GM12864 (cell line): Measurements from ENCODE around the gene VSIG8.

Source experiments
- DNase-seq: peaks from one replicate; pipeline ENCODE4 v3.0.0-alpha.2; 2011; ENCODE audit warnings: low read depth
- H3K4me3 ChIP-seq: 2 replicates; pipeline ENCODE4 v1.5.1; 2011; ENCODE audit warnings: mild to moderate bottlenecking, low read depth, low read length, control low read depth
- CTCF ChIP-seq: IDR thresholded peaks from 2 replicates; pipeline ENCODE4 v1.5.1; 2011; ENCODE audit warnings: low read depth, mild to moderate bottlenecking, moderate library complexity, low read length, control low read depth, inconsistent platforms; ENCODE audit errors: missing control alignments

VSIG8 gene

DNA sequence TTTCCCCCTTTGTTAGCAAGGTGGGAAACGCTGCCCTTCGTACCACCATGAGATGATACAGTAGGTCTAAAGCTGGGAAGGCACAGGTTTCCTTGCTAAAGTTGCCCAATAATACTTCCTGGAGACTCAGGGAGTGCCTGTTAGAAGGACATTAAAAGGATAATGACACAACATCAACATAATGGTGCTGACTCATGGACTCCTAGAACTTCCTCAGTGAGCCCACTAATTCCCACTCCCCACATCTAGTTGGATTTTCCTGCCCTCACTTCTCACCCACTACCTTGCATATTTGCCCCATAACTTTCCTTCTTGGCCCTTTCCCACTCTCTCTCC lies 20.0 kb upstream of the VSIG8 start:
- DNase-seq, result no peak
- H3K4me3 ChIP-seq, result no peak overlapping the region
- TF ChIP-seq CTCF, result no peak

GRCh38 chr1:159881622-159882526 lies 19.4 kb upstream of the VSIG8 start:
- no peak for TF ChIP-seq CTCF
- no peak for DNase-seq
- H3K4me3 ChIP-seq, result no peak overlapping the region

GRCh38 chr1:159880430-159880829 lies 18.0 kb upstream of the VSIG8 start:
- DNase-seq, result no peak
- H3K4me3 ChIP-seq, result no peak overlapping the region
- no peak for TF ChIP-seq CTCF

- no peak for TF ChIP-seq CTCF
- DNase-seq, result no peak
- H3K4me3 ChIP-seq, result no peak overlapping the region
Observed at GRCh38 chr1:159879977-159880376, 17.5 kb upstream of the VSIG8 start.

GRCh38 chr1:159879136-159879535 lies 16.7 kb upstream of the VSIG8 start:
- TF ChIP-seq CTCF, result no peak
- no peak for DNase-seq
- H3K4me3 ChIP-seq, result no peak overlapping the region

DNA sequence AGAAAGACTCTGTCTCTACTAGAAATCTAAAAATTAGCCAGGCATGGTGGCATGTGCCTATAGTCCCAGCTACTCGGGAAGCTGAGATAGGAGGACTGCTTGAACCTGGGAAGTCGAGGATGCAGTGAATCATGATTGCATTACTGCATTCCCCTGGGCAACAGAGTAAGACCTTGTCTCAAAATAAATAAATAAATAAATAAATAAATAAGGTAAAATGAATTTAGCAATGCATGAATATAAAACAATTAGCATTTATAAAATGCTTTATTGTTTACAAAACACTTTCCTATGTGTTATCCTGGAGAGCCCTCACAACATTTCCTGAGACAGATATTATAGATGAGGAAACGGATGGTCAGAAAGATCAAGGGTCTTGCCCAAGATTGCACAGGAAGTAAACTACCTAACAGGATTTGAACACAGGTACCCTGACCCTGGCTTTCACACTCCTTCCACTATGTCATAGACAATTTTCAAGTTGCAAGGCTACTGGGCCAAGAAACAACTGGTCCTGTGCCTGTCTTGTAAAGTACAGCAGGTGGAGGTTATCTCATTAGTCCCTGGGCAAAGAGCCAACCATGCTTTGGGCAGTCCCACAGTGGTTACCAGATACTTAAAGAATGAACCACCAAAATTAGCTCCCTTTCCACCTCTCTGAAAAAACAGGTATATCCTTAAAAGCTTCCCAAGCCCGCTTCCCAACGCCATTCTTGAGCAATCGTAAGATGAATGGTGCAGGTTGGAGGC lies 15.4 kb upstream of the VSIG8 start:
- no peak for DNase-seq
- TF ChIP-seq CTCF, result no peak
- no peak overlapping the region for H3K4me3 ChIP-seq
